Occipital lobe (tissue), 2 donors: ENCODE results near the gene AOC1. TPM values are rescaled to one million over a fixed set of nuclear protein-coding genes. Genes with fewer than 3 reads are reported as not detected.
"Not testable (repeated sequence)": the region's sequence is repeated elsewhere in the genome, so short reads cannot be mapped to it uniquely, and the experiment has no call there.

Experiments
- DNase-seq: peaks from one replicate; lab custom pipeline; 2025; lab: John Stamatoyannopoulos, UW
- total RNA-seq: library from RNA; depleted of rRNA; stranded (reverse); fragments of >200 nt; gene quantifications from one replicate; pipeline ENCODE4 v1.2.3, GENCODE V29; 2014

Gene AOC1
- total RNA-seq, 1 donor from 2014 or later: not detected

DNA sequence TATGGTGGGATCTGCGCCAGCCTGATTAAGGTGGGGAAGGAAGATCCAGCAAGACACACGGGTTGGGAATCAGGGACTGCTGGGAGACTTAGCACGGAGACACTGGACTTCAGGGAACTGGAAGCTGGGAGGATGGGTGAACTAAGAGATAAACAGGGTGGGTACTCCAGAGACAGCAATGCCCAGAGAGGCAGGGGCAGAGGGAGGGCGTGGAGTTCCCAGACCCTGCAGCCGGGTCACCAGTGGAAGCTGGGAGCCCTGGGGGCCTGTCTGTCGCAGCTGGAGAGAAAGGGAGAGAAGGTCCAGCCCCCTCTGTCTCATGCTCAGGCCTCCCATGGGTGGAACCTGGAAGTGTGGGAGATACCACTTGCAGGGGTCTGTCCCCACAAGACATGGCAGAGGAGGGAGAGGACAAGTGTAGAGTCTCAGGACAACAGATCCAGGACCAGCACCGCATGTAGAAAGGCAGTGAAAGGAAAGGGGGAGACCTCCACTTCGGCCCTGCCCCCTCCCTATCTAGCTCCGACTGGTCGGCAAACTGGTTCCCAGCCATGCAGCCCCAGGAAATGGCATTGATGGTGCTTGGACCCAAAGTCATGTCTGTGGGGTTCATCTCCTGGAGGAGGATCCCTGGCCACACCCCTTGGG is 44.4 kb downstream of the AOC1 start:
- no peak for DNase-seq

- no peak for DNase-seq
Observed at GRCh38 chr7:150897502-150898474, 45.5 kb downstream of the AOC1 start.

- DNase-seq: peak; percentile 70
Observed at GRCh38 chr7:150898475-150899011, 46.2 kb downstream of the AOC1 start.

- DNase-seq: no peak
Observed at GRCh38 chr7:150900675-150901074, 48.4 kb downstream of the AOC1 start.

GRCh38 chr7:150901160-150902035 is 49.1 kb downstream of the AOC1 start:
- DNase-seq: no peak

DNA sequence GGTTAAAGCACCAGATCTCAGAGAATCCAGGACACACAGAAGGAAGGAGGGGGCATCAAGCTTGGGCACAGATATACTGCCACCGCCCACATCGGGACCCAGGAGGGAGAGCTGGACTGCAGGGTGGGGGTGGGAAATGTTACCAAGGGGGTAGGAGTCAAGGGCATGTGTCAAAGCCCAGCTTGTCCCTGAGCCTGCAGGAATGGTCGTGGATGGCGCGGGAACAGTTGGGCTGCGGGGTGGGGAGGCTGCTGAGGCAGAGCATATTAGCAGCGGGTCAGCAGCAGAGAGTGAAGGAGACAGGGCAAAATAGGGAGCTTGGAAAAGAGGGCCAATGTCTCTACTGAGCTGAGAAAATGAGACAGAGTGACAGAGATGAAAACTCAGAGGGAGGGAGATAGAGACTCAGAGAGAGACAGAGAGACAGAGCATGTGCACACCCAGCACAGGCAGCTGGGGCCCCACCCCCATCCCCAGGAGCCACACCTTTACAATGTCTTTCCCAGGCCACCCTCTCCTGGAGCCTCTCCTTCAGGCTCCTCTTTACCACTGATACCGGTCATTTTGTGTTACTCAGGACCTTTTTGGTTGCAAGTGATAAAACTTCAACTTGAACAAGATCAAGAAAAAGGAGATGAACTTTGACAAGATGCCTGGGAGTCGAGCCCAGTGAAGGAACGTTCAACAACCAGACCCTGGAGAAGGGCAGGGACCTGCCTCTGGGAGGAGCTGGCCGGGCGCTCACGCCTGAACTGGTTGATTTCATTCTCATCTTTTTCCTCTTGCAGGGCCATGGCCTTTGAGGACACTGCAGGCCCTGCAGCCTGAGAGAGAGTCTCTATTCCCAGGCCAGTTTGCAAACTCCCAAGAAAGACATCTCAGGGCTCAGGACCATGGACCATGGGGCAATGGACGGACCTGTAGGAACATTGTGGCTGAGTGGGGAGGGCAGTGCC is 50.0 kb downstream of the AOC1 start:
- DNase-seq: no peak

DNA sequence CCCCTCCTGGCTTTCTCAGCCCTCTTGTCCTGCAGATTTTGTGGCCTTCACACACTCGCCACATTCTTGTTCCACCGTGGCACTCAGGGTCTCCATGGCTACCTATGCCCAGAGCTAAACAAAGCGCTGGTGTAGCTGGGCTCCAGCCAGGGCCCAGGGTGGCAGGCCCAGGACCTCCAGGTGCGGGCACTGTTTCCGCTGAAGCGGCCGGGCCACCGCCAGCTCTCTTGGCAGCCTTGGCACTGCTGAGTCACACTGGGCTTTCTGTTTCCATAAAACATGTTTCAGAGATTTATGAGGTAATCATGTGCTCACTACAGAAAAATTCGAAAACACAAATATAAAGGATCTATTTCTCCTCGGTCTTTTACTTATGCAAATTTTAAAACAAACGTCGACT is 51.3 kb downstream of the AOC1 start:
- peak; percentile 27 for DNase-seq

GRCh38 chr7:150904011-150904909 is 51.9 kb downstream of the AOC1 start:
- DNase-seq: no peak

- DNase-seq: no peak
Observed at GRCh38 chr7:150908173-150908572, 55.9 kb downstream of the AOC1 start.

DNA sequence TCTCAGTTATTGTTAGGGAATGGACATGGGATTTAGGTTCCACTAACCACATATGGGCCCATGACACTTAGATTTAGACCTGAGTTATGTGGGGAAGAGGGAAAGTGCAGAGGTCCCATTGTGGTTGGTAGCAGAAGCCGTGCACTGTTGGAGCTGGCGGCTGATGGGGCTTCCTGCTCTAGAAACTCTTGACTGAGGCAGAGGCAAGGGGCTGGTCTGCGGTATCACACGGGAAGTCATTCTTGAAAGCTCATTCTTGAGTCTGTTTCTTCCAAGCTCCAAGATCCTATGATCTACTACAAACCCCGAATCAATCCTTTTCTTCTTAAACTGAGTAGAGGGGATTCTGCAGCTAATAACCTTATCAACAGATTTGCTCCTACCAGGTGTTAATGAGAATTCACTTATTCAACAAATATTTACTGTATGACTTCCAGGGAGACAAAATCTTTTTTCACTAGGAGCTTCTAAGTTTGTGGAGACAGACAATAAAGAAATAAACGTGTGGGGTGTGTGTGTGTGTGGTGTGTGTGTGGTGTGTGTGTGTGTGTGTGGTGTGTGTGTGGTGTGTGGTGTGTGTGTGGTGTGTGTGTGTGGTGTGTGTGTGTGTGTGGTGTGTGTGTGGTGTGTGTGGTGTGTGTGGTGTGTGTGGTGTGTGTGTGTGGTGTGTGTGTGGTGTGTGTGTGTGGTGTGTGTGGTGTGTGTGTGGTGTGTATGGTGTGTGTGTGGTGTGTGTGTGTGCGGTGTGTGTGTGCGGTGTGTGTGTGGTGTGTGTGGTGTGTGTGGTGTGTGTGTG is 57.1 kb downstream of the AOC1 start:
- DNase-seq: no peak

DNA sequence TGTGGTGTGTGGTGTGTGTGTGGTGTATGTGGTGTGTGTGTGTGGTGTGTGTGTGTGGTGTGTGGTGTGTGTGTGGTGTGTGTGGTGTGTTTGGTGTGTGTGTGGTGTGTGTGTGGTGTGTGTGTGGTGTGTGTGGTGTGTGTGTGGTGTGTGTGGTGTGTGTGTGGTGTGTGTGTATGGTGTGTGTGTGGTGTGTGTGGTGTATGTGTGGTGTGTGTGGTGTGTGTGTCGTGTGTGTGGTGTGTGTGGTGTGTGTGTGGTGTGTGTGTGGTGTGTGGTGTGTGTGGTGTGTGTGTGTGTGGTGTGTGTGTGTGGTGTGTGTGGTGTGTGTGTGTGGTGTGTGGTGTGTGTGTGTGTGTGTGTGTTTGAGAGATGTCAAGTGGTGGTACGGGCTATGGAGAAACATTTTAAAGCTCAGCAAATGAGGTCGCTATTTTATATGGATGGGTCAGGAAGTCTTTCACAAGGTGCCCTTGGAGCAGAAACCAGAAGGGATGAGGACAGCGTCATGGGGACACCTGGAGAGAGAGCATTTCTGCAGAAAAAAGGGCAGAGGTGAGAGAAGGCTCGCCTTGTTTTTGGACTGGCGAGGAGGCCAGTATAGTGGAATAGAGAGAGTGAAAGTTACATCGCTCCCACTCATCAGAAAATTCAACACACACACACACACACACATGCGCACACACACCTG is 58.1 kb downstream of the AOC1 start:
- not testable (repeated sequence) for DNase-seq

DNA sequence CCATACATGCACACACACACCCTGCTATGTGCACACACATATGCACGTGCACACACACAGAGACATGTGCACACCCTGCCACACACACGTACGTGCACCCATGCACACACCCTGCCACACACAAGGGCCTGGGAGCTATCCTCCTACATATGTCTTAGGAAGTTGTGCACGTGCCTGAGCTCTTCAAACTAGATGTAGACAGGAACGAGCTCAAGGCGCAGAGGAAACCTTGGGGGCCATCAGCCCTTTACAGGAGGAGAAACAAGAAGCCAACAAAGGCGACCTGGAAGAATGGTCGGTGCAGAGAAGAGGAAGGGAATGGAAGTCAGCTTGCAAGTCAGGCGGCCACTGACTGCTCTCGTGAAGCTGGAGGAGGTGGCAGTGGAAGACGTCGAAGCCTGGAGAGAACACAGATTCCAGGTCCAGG is 58.7 kb downstream of the AOC1 start:
- DNase-seq: no peak

Other genes with a start within 250 kb of the AOC1 start
- gene GIMAP6, start 220.1 kb upstream of the AOC1 start, total RNA-seq: 5.5 TPM
- 4.4 TPM for gene GIMAP2, start 166.8 kb upstream of the AOC1 start, total RNA-seq
- 0.94 TPM for gene GIMAP1, start 135.9 kb upstream of the AOC1 start, total RNA-seq
- gene GIMAP5, start 115.1 kb upstream of the AOC1 start, total RNA-seq: 3.7 TPM
- 2.3 TPM for gene TMEM176B, start 52.2 kb upstream of the AOC1 start, total RNA-seq
- 0.47 TPM for gene TMEM176A, start 51.7 kb upstream of the AOC1 start, total RNA-seq
- gene KCNH2, start 125.8 kb downstream of the AOC1 start, total RNA-seq: 8.0 TPM
- 0.78 TPM for gene NOS3, start 138.5 kb downstream of the AOC1 start, total RNA-seq
- gene ATG9B, start 172.0 kb downstream of the AOC1 start, total RNA-seq: 1.9 TPM
- 24.3 TPM for gene ABCB8, start 175.9 kb downstream of the AOC1 start, total RNA-seq
- 0.62 TPM for gene ASIC3, start 196.0 kb downstream of the AOC1 start, total RNA-seq
- gene CDK5, start 205.4 kb downstream of the AOC1 start, total RNA-seq: 37.3 TPM
- gene SLC4A2, start 207.1 kb downstream of the AOC1 start, total RNA-seq: 13.7 TPM
- 30.7 TPM for gene FASTK, start 228.3 kb downstream of the AOC1 start, total RNA-seq
- 9.7 TPM for gene TMUB1, start 231.0 kb downstream of the AOC1 start, total RNA-seq
- 85.6 TPM for gene AGAP3, start 234.0 kb downstream of the AOC1 start, total RNA-seq